Caco-2 (cell line): ENCODE data around the gene MYBPC2. TPM values are rescaled to one million over a fixed set of nuclear protein-coding genes. Genes with fewer than 3 reads are reported as not detected.
"Not testable (repeated sequence)": the region's sequence is repeated elsewhere in the genome, so short reads cannot be mapped to it uniquely, and the experiment has no call there.

ENCODE experiments used
- BruUV-seq: library from RNA; stranded (reverse); fragments of 400-500 nt; replicated peaks from 2 replicates; lab custom pipeline; 2021; lab: Mats Ljungman, UMichigan
- CTCF ChIA-PET: fragments of 300-600 bp; sonication (Branson Sonifier 250); formaldehyde crosslinking; loops from one replicate; lab custom pipeline; 2022; ENCODE audit warnings: antibody characterized with exemption; lab: Charles Lee
- POLR2A ChIA-PET: fragments of 300-600 bp; sonication (Branson Sonifier 250); formaldehyde crosslinking; loops from one replicate; lab custom pipeline; 2022; ENCODE audit warnings: antibody characterized with exemption; lab: Charles Lee
- DNase-seq, 2 experiments: peaks; one replicate each; pipeline versions ENCODE4 v3.0.0 to v3.0.0-alpha.2; 2020 to 2022
- H3K27me3 ChIP-seq: replicated peaks from 2 replicates; pipeline ENCODE4 v1.6.0; 2011; ENCODE audit warnings: low read length; ENCODE audit not compliant: control insufficient read depth, insufficient read depth
- H3K36me3 ChIP-seq: 2 replicates; pipeline ENCODE4 v1.5.1; 2011; ENCODE audit warnings: low read length; ENCODE audit not compliant: control insufficient read depth, insufficient read depth
- H3K4me1 ChIP-seq: fragments of 250-450 bp; sonication (Bioruptor Pico); 2 replicates; pipeline ENCODE4 v1.5.1; 2020; ENCODE audit warnings: mild to moderate bottlenecking
- H3K4me3 ChIP-seq: 2 replicates; pipeline ENCODE4 v1.5.1; 2011; ENCODE audit warnings: low read depth, mild to moderate bottlenecking, control low read depth, low read length
- H3K9me3 ChIP-seq: fragments of 250-450 bp; sonication (Bioruptor Pico); 2 replicates; pipeline ENCODE4 v1.5.1; 2020; ENCODE audit warnings: mild to moderate bottlenecking, moderate library complexity
- H3K27ac Mint-ChIP-seq: one replicate; pipeline ENCODE4 v1.8.0; 2022; ENCODE audit warnings: mixed read lengths; ENCODE audit not compliant: unreplicated experiment
- H3K27me3 Mint-ChIP-seq: one replicate; pipeline ENCODE4 v1.8.0; 2022; ENCODE audit warnings: mixed read lengths; ENCODE audit not compliant: insufficient read depth, unreplicated experiment
- H3K36me3 Mint-ChIP-seq: one replicate; pipeline ENCODE4 v1.8.0; 2022; ENCODE audit warnings: mild to moderate bottlenecking, mixed read lengths; ENCODE audit not compliant: insufficient read depth, unreplicated experiment
- H3K4me1 Mint-ChIP-seq: one replicate; pipeline ENCODE4 v1.8.0; 2022; ENCODE audit warnings: low read depth, mixed read lengths; ENCODE audit not compliant: unreplicated experiment
- H3K4me3 Mint-ChIP-seq: one replicate; pipeline ENCODE4 v1.8.0; 2022; ENCODE audit warnings: mild to moderate bottlenecking, moderate library complexity, mixed read lengths; ENCODE audit not compliant: unreplicated experiment
- H3K9me3 Mint-ChIP-seq: one replicate; pipeline ENCODE4 v1.8.0; 2022; ENCODE audit warnings: mixed read lengths; ENCODE audit not compliant: unreplicated experiment
- CTCF ChIP-seq, 2 experiments: fragments of 200-600 bp in 1 of 2; IDR thresholded peaks; 1 replicate in 1 of 2; 2 replicates in 1 of 2; pipeline versions ENCODE4 v1.5.1 to v1.8.0; 2011 to 2022; ENCODE audit warnings: antibody characterized with exemption in 1 of 2, control low read depth in 1 of 2, inconsistent platforms in 1 of 2, low read depth in 1 of 2, low read length in 1 of 2, mild to moderate bottlenecking in 1 of 2, moderate library complexity in 1 of 2; ENCODE audit not compliant: insufficient read depth in 1 of 2, severe bottlenecking in 1 of 2, unreplicated experiment in 1 of 2
- intact Hi-C: fragments of 100-400 bp; cut with micrococcal nuclease; formaldehyde crosslinking; loops from one replicate; pipeline ENCODE4 v1.10.0; 2022; ENCODE audit not compliant: unreplicated experiment
- total RNA-seq: library from RNA; stranded (reverse); gene quantifications from 2 replicates; pipeline ENCODE4 v1.2.3, GENCODE V29; 2022

MYBPC2 gene
- total RNA-seq, 1 experiment from 2014 or later = 1.6 TPM

DNA sequence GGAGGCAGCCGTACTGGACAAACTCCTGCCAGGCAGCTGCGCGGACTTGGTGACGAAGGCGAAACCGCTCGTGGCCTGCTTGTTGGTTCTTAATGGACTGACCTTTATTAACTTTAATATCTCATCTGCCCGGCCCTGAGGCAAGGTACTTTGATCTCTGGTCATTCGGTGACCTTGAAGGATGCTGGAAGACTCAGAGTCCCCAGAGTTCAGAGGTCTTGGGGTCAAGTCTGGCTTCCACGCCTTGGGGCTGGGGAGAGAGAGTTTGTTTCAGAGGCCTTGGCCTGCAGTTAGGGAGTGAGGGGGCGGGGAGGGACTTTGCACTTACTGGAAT, 34.0 kb downstream of the MYBPC2 start:
- Histone ChIP-seq H3K4me3 (no peak overlapping the region), H3K4me1 (peaks cover 7% of the 10 kb centered on the region), H3K27me3 (no peaks in the 10 kb centered on the region), H3K9me3 (no peaks in the 10 kb centered on the region), H3K36me3 (no peaks in the 10 kb centered on the region)
- Mint-ChIP-seq H3K9me3 (no peaks in the 10 kb centered on the region), H3K4me3 (no peak overlapping the region), H3K36me3 (no peaks in the 10 kb centered on the region), H3K27ac (no peak overlapping the region), H3K4me1 (no peaks in the 10 kb centered on the region), H3K27me3 (no peaks in the 10 kb centered on the region)
- CTCF ChIA-PET = interaction anchor here (2.9 kb wide), 1 partner anchor 98 kb away, joined by 18 read pairs; no protein-coding TSS in a partner anchor
- TF ChIP-seq CTCF (IDR thresholded peaks at IDR 0.05; ENCODE audit: insufficient read depth in 1 of 2, low read depth in 1 of 2, low read length in 1 of 2, severe bottlenecking in 1 of 2, unreplicated experiment in 1 of 2) = no peak
- no peak for DNase-seq
- POLR2A ChIA-PET = no interaction called here
- no TSS peak for BruUV-seq
- intact Hi-C loops = no loop called here

DNA sequence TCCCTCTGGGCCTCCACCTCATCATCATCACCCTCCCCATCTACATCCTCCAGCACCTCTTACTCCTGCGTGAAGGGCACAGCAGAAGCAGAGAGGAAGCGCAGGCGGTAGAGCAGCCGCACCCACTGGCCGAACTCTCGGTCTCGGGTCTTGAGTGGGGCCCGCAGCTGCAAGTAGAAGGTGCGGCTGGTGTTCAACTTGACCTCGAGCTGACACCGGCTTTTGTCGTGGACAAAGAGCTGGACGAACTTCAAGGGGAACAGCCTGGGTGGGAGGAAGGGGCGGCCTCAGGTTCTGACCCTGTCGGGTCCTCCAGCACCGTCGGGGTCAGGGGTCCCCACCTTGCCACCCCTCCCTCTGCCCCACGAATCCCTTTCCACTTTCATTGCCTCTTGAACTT, 34.9 kb downstream of the MYBPC2 start:
- BruUV-seq = no TSS peak
- no peaks in the 10 kb centered on the region for H3K9me3 Mint-ChIP-seq
- intact Hi-C loops = no loop called here
- Histone ChIP-seq H3K27me3 (no peaks in the 10 kb centered on the region), H3K4me3 (no peak overlapping the region), H3K9me3 (no peaks in the 10 kb centered on the region), H3K36me3 (no peaks in the 10 kb centered on the region), H3K4me1 (peaks cover 6% of the 10 kb centered on the region; the same call in 1 of the 2 replicates)
- TF ChIP-seq CTCF (IDR thresholded peaks at IDR 0.05; ENCODE audit: insufficient read depth in 1 of 2, low read depth in 1 of 2, low read length in 1 of 2, severe bottlenecking in 1 of 2, unreplicated experiment in 1 of 2) = no peak
- no peaks in the 10 kb centered on the region for H3K27me3 Mint-ChIP-seq
- no peak for DNase-seq
- ChIA-PET CTCF (interaction anchor here (0.5 kb wide), 1 partner anchor 141 kb away, joined by 12 read pairs; no protein-coding TSS in a partner anchor), POLR2A (no interaction called here)
- H3K27ac Mint-ChIP-seq = no peak overlapping the region
- H3K36me3 Mint-ChIP-seq = no peaks in the 10 kb centered on the region
- H3K4me1 Mint-ChIP-seq = no peaks in the 10 kb centered on the region
- no peak overlapping the region for H3K4me3 Mint-ChIP-seq

DNA sequence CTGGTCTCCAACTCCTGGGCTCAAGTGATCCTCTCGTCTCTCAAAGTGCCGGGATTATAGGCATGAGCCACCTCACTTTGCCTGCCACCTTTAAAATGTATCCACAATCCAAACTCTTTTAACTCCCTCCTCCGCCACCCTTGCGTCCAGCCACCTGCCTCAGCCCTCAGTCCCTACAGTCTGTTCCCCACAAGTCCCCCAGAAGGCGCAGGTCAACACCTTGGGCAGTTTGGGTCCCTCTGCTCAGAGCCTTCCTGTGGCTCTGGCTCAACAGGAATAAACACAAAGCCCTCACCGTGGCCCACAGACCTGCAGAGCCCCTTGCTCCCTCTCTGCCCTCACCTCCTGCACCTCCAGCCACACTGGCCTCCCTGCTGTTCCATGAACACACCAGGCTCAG, 36.1 kb downstream of the MYBPC2 start:
- Histone ChIP-seq H3K27me3 (no peaks in the 10 kb centered on the region), H3K4me3 (no peak overlapping the region), H3K36me3 (no peaks in the 10 kb centered on the region), H3K4me1 (peaks cover 6% of the 10 kb centered on the region; the same call in 1 of the 2 replicates), H3K9me3 (no peaks in the 10 kb centered on the region)
- no peak for DNase-seq
- ChIA-PET POLR2A (no interaction called here), CTCF (interaction anchor here (0.5 kb wide), 1 partner anchor 1679 kb away, joined by 3 read pairs; no protein-coding TSS in a partner anchor)
- no peak overlapping the region for H3K27ac Mint-ChIP-seq
- no peaks in the 10 kb centered on the region for H3K36me3 Mint-ChIP-seq
- no TSS peak for BruUV-seq
- no peak overlapping the region for H3K4me3 Mint-ChIP-seq
- H3K4me1 Mint-ChIP-seq = no peaks in the 10 kb centered on the region
- intact Hi-C loops = no loop called here
- no peaks in the 10 kb centered on the region for H3K9me3 Mint-ChIP-seq
- TF ChIP-seq CTCF (IDR thresholded peaks at IDR 0.05; ENCODE audit: insufficient read depth in 1 of 2, low read depth in 1 of 2, low read length in 1 of 2, severe bottlenecking in 1 of 2, unreplicated experiment in 1 of 2) = no peak
- H3K27me3 Mint-ChIP-seq = no peaks in the 10 kb centered on the region

GRCh38 chr19:50473336-50473735, 40.6 kb downstream of the MYBPC2 start:
- POLR2A ChIA-PET, H3K4me1 ChIP-seq, H3K36me3 ChIP-seq, H3K4me3 Mint-ChIP-seq, H3K27me3 Mint-ChIP-seq, DNase-seq, CTCF ChIA-PET, intact Hi-C loops, H3K4me3 ChIP-seq, H3K4me1 Mint-ChIP-seq, H3K9me3 Mint-ChIP-seq, H3K9me3 ChIP-seq, BruUV-seq, H3K27me3 ChIP-seq, H3K27ac Mint-ChIP-seq: not testable (repeated sequence)
- peaks cover 30% of the 10 kb centered on the region for H3K36me3 Mint-ChIP-seq
